HG03521 (cell line): ENCODE data around the gene SPRYD4.
A peak's percentile ranks its signal among the peaks of the same experiment; 100 is the strongest.
"Not testable (repeated sequence)": the region's sequence is repeated elsewhere in the genome, so short reads cannot be mapped to it uniquely, and the experiment has no call there.

ENCODE experiments used
- ATAC-seq: cut with Tn5 transposase; IDR thresholded peaks from one replicate; pipeline ENCODE4 v1.9.1; 2021; ENCODE audit warnings: mild to moderate bottlenecking, moderate library complexity; ENCODE audit not compliant: unreplicated experiment

The SPRYD4 gene

DNA sequence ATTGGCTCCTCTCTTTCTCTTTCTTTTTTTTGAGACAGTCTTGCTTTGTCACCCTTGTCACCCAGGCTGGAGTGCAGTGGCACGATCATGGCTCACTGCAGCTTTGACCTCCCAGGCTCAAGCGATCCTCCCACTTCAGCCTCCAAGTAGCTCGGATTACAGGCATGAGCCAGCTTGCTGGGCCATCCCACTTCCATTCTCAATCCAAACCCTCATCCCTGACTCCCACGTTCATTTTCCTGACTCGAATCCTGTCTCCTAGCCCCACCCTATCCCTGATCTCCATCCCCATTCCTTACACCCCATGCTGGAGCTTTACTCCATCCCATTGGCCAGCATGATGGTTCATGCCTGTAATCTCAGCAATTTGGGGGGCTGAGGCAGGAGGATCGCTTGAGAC, 7.8 kb downstream of the SPRYD4 start:
- ATAC-seq = no peak

GRCh38 chr12:56476972-56477432, 8.6 kb downstream of the SPRYD4 start:
- no peak for ATAC-seq

- ATAC-seq = no peak
Measured at GRCh38 chr12:56477521-56478225, 9.3 kb downstream of the SPRYD4 start.

- no peak for ATAC-seq
Measured at GRCh38 chr12:56479625-56480024, 11.2 kb downstream of the SPRYD4 start.

GRCh38 chr12:56484566-56484965, 16.2 kb downstream of the SPRYD4 start:
- ATAC-seq = no peak

DNA sequence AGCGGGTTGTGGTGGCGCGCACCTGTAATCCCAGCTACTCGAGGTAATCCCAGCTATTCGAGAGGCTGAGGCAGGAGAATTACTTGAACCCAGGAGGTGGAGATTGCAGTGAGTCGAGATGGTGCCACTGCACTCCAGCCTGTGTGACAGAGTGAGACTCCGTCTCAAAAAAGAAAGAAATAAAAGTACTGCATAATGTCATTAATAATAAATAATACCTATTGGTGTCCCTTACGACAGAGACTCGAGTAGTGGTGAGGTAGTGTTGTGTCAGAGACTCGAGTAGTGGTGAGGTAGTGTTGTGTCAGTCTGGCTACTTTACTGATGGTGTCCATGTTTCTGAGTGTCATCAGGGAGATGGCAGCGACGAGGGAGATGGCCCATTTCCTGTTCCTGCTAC, 18.3 kb downstream of the SPRYD4 start:
- no peak for ATAC-seq

GRCh38 chr12:56487448-56488040, 19.2 kb downstream of the SPRYD4 start:
- peak; percentile 33 for ATAC-seq

GRCh38 chr12:56488041-56488955, 19.9 kb downstream of the SPRYD4 start, which contains the start of gene GLS2:
Gene GLS2 (minus strand): TSS chr12:56488161. CDS start chr12:56488118, 43 bp downstream.
- peak; percentile 84 for ATAC-seq

GRCh38 chr12:56490360-56490759, 22.0 kb downstream of the SPRYD4 start:
- no peak for ATAC-seq

DNA sequence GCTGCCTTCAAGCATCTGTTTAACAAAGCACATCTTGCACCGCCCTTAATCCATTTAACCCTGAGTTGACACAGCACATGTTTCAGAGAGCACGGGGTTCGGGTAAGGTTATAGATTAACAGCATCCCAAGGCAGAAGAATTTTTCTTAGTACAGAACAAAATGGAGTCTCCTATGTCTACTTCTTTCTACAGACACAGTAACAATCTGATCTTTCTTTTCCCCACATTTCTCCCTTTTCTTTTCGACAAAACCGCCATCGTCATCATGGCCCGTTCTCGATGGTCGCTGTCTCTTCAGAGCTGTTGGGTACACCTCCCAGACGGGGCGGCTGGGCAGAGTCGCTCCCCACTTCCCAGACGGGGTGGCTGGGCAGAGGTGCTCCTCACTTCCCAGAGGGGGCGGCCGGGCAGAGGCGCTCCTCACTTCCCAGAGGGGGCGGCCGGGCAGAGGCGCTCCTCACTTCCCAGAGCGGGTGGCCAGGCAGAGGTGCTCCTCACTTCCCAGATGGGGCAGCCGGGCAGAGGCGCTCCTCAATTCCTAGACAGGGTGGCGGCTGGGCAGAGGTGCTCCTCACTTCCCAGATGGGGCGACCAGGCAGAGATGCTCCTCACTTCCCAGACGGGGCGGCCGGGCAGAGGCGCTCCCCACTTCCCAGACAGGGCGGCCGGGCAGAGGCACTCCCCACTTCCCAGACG, 25.2 kb downstream of the SPRYD4 start:
- not testable (repeated sequence) for ATAC-seq

GRCh38 chr12:56494106-56494415, 25.7 kb downstream of the SPRYD4 start:
- not testable (repeated sequence) for ATAC-seq

GRCh38 chr12:56494481-56494880, 26.1 kb downstream of the SPRYD4 start:
- not testable (repeated sequence) for ATAC-seq

- not testable (repeated sequence) for ATAC-seq
Measured at GRCh38 chr12:56496704-56497103, 28.3 kb downstream of the SPRYD4 start.

DNA sequence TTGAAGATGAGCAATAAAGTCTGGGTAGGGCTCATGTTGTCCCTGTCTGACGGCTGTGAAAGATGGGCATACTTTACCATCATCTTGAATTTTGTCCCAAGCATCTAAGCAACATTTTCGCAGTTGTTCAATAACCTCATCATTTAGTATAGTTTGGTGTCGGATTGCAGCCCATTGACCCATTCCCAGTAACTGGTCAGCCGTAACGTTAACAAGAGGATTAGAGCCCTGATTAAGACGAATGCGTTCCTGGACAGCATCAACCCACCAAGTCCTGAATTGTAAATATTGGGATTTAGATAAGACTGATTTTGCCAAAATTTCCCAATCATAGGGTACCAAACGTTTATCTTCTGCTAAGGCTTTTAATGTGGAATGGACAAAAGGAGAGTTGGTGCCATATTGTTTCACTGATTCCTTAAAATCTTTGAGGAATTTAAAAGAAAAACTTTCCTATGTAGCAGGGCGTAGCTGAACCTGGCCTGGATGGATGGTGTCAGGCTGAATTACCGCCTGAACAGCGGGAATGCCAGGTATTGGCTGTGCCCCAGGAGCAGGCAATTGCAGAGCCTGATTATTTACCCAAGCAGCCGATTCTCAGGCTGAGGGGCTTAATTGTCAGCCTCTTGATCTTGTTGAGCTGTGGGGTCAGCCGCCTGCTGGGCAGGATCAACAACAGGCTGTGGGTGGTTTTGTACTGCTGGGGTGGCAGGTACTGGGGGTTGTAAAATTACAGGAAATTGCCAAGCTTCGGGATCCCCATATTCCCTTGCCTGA, 29.9 kb downstream of the SPRYD4 start:
- not testable (repeated sequence) for ATAC-seq

DNA sequence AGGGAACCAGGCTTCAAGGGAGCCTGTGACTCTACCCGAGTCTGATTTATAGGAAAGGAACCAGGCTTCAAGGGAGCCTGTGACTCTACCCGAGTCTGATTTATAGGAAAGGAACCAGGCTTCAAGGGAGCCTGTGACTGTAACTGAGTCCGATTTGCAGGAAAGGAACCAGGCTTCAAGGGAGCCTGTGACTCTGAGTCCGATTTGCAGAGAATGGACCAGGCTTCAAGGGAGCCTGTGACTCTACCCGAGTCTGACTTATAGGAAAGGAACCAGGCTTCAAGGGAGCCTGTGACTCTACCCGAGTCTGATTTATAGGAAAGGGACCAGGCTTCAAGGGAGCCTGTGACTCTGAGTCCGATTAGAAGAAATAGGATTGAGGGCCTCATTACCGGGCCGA, 31.1 kb downstream of the SPRYD4 start:
- not testable (repeated sequence) for ATAC-seq

GRCh38 chr12:56499879-56500278, 31.5 kb downstream of the SPRYD4 start:
- not testable (repeated sequence) for ATAC-seq

DNA sequence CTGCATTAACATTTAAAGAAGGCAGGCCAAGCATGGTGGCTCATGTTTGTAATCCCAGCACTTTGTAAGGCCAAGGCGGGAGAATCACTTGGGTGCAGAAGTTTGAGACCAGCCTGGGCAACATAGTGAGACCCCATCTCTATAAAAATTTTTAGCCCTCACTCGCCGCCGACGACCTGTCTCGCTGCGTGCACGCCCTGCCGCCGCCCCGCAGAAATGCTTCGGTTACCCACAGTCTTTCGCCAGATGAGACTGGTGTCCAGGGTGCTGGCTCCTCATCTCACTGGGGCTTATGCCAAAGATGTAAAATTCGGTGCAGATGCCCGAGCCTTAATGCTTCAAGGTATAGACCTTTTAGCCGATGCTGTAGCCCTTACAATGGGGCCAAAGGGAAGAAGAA, 42.4 kb downstream of the SPRYD4 start:
- ATAC-seq = no peak

GRCh38 chr12:56514014-56514318, 45.6 kb downstream of the SPRYD4 start:
- ATAC-seq = not testable (repeated sequence)

DNA sequence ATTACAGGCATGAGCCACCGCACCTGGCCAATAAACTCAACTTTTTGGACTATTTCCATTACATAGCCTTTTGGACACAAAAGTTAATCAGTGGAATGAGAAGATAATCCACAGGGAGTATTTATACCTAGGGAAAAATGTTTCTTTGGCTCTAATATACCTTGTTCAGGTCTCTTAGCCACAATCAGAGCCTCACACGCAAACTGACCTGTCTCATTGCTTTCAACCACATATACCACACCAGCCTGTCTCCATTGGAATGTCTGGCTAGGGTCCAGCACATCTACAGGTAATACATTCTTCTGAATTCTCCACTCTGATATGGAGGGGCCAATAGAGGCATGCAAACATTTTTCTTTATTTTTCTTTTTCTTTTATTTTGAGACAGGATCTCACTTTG, 49.5 kb downstream of the SPRYD4 start:
- no peak for ATAC-seq

GRCh38 chr12:56518570-56518969, 50.2 kb downstream of the SPRYD4 start:
- no peak for ATAC-seq
